ENCODE results near the gene RASSF4.

GRCh38 chr10:44949127-44949802, 10.3 kb upstream of the RASSF4 start:
- TF ChIP-seq, protein P1, sequence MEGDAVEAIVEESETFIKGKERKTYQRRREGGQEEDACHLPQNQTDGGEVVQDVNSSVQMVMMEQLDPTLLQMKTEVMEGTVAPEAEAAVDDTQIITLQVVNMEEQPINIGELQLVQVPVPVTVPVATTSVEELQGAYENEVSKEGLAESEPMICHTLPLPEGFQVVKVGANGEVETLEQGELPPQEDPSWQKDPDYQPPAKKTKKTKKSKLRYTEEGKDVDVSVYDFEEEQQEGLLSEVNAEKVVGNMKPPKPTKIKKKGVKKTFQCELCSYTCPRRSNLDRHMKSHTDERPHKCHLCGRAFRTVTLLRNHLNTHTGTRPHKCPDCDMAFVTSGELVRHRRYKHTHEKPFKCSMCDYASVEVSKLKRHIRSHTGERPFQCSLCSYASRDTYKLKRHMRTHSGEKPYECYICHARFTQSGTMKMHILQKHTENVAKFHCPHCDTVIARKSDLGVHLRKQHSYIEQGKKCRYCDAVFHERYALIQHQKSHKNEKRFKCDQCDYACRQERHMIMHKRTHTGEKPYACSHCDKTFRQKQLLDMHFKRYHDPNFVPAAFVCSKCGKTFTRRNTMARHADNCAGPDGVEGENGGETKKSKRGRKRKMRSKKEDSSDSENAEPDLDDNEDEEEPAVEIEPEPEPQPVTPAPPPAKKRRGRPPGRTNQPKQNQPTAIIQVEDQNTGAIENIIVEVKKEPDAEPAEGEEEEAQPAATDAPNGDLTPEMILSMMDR (conservative IDR thresholded peaks at IDR 0.05) = no peak
- no peak for TF ChIP-seq ZFX (IDR thresholded peaks at IDR 0.05)

Measured in C4-2B (cell line).